ENCODE measurements around the gene CMPK2. TPM values are rescaled to one million over a fixed set of nuclear protein-coding genes. Genes with fewer than 3 reads are reported as not detected.

The CMPK2 gene, protein sequence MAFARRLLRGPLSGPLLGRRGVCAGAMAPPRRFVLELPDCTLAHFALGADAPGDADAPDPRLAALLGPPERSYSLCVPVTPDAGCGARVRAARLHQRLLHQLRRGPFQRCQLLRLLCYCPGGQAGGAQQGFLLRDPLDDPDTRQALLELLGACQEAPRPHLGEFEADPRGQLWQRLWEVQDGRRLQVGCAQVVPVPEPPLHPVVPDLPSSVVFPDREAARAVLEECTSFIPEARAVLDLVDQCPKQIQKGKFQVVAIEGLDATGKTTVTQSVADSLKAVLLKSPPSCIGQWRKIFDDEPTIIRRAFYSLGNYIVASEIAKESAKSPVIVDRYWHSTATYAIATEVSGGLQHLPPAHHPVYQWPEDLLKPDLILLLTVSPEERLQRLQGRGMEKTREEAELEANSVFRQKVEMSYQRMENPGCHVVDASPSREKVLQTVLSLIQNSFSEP
- 10 to 100 TPM in 1 of 3 donors, 1 to 10 TPM in 2; 7.2 to 15.8 (median 9.8) TPM for total RNA-seq
- long read RNA-seq, donor 1, transcript CMPK2-201 (5 exons, 2,884 nt) = major isoform, 17 of 22 reads
- long read RNA-seq, donor 1, partial matches to known transcripts = 1 of 22 reads
- long read RNA-seq, donor 1, other reads (novel, unspliced or antisense) = 4 of 22 reads
- long read RNA-seq, donor 2, transcript CMPK2-201 (5 exons, 2,884 nt) = major isoform, 5 of 10 reads
- long read RNA-seq, donor 2, partial matches to known transcripts = 1 of 10 reads
- long read RNA-seq, donor 2, other reads (novel, unspliced or antisense) = 4 of 10 reads

DNA sequence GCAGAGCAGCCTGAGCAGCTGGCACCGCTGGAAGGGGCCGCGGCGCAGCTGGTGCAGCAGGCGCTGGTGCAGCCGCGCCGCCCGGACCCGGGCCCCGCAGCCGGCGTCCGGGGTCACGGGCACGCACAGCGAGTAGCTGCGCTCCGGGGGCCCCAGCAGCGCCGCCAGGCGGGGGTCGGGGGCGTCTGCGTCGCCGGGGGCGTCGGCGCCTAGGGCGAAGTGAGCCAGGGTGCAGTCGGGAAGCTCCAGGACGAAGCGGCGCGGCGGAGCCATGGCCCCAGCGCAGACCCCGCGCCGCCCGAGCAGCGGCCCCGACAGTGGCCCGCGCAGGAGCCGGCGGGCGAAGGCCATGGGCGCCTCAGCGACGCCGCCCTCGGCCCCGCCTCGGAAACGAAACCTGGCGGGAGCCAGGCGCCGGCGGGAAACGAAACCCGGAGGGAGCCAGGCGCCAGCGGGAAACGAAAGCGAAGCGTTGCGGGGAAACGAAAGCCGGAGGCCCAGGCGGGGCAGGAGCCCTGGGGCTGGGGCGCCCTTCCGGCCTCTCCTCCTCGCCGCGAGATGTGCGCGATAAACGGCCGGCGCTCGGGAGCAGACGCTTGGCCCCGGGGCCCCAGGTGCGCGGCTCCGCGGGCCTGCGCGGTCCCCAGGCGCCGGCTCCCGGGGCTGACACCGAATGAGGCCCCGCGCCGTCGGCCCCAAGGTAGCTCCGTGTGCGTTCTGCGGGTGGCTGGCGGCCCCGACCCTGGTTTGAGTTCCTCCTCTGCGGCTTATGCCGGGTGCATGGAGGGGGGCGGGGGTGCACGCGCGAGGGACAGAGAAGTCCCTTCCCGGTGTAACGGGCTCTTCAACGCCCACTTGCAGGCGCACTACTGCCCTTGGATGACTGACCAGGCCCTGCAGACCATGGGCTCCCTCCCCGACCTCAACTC is at the start of gene CMPK2:
CMPK2 (minus strand) TSS at position 562 of the 929 bp plus-strand sequence; CDS start at position 351, 211 bp downstream.
- H3K4me1 ChIP-seq (ENCODE audit: low read depth) = peaks cover 9% of the 10 kb centered on the region
- intact Hi-C loops (cut with DNase I, micrococcal nuclease) = no loop called here
- H3K36me3 ChIP-seq (ENCODE audit: low read depth) = no peaks in the 10 kb centered on the region
- H3K9me3 ChIP-seq = no peaks in the 10 kb centered on the region
- ATAC-seq = peak; percentile 89
- TF ChIP-seq, protein P1, sequence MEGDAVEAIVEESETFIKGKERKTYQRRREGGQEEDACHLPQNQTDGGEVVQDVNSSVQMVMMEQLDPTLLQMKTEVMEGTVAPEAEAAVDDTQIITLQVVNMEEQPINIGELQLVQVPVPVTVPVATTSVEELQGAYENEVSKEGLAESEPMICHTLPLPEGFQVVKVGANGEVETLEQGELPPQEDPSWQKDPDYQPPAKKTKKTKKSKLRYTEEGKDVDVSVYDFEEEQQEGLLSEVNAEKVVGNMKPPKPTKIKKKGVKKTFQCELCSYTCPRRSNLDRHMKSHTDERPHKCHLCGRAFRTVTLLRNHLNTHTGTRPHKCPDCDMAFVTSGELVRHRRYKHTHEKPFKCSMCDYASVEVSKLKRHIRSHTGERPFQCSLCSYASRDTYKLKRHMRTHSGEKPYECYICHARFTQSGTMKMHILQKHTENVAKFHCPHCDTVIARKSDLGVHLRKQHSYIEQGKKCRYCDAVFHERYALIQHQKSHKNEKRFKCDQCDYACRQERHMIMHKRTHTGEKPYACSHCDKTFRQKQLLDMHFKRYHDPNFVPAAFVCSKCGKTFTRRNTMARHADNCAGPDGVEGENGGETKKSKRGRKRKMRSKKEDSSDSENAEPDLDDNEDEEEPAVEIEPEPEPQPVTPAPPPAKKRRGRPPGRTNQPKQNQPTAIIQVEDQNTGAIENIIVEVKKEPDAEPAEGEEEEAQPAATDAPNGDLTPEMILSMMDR (IDR thresholded peaks at IDR 0.05) = no peak
- peak within 1 kb of the TSS; percentile 54 for H3K4me3 ChIP-seq
- DNase-seq = peak; percentile 82 to 89 (median 87)

DNA sequence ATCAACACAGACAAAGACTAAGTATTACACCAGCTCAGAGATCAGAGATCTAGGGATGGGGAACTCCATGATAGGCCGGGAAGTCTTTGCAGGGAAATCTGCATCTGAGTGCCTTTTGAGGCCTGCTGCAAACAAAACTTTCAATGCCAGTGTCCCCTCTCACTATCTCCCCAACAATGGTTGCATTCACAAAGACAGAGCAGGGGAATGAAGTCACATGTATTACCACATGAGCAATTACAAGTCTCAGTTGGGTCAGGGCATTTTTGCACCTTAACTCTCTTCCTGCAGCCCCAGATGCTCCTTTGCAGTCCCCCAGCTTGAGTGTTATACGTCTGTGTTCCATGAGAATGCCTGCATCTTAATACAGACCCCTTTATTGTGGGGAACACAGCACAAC is 49.7 kb upstream of the CMPK2 start:
- TF ChIP-seq, protein P1 (IDR thresholded peaks at IDR 0.05) = no peak
- DNase-seq = no peak
- no peak for ATAC-seq
- Histone ChIP-seq H3K4me3 (no peak overlapping the region), H3K4me1 (ENCODE audit: low read depth) (peaks cover 3% of the 10 kb centered on the region), H3K36me3 (ENCODE audit: low read depth) (no peaks in the 10 kb centered on the region), H3K9me3 (no peaks in the 10 kb centered on the region)
- intact Hi-C loops (cut with DNase I, micrococcal nuclease) = no loop called here

DNA sequence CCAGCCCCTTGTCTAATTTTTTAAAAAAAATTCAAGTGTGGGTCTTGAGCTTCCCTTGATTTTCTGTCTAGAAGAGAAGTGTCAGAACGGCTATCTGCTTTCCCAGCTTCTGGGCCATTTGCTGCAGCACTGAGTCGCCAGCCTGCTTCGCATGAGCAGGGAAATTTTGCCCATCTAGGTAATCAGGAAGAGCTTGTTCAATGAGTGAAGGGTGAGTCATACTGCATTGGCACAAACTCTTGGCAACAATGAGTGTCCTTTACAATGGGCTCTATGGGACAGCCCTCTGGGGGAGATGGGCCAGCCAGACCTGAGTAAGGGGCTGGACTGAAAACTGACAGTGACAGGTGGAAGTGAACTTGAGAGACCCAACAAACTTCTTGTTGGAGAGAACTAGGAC is 49.1 kb upstream of the CMPK2 start:
- peaks cover 3% of the 10 kb centered on the region for H3K4me1 ChIP-seq (ENCODE audit: low read depth)
- intact Hi-C loops (cut with DNase I, micrococcal nuclease) = no loop called here
- no peaks in the 10 kb centered on the region for H3K36me3 ChIP-seq (ENCODE audit: low read depth)
- H3K9me3 ChIP-seq = no peaks in the 10 kb centered on the region
- TF ChIP-seq, protein P1 (IDR thresholded peaks at IDR 0.05) = no peak
- ATAC-seq (peak; percentile 56), DNase-seq (no peak)
- no peak overlapping the region for H3K4me3 ChIP-seq

DNA sequence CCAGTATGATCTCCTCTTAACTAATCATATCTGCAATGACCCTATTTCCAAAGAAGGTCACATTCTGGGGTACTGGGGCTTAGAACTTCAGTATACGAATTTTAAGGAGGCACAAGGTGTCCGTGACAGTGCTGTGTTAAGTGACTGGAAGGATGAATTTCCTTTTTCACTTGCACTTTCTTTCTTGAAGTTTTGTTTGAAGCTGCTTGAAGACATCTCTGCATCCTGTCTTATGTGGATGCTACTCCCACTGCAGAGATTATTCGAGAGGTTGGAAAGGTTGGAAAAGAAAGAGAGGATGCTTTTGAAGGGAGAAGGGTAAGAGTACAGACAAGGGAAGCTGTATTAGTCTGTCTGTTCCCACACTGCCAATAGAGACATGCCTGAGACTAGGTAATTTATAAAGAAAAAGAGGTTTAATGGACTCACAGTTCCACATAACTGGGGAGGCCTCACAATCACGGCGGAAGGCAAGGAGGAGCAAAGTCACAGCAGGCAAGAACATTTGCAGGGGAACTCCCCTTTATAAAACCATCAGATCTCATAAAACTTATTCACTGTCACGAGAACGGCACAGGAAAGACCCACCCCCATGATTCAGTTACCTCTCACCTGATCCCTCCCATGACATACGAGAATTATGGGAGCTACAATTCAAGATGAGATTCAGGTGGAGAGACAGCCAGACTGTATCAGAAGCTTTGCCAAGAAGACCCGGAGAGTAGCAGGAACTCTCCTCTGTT is 47.9 kb upstream of the CMPK2 start:
- ATAC-seq = peak; percentile 31
- TF ChIP-seq, protein P1 (IDR thresholded peaks at IDR 0.05) = no peak
- Histone ChIP-seq H3K4me3 (no peak overlapping the region), H3K36me3 (ENCODE audit: low read depth) (no peaks in the 10 kb centered on the region), H3K4me1 (ENCODE audit: low read depth) (peaks cover 3% of the 10 kb centered on the region), H3K9me3 (no peaks in the 10 kb centered on the region)
- intact Hi-C loops (cut with DNase I, micrococcal nuclease) = no loop called here
- no peak for DNase-seq

DNA sequence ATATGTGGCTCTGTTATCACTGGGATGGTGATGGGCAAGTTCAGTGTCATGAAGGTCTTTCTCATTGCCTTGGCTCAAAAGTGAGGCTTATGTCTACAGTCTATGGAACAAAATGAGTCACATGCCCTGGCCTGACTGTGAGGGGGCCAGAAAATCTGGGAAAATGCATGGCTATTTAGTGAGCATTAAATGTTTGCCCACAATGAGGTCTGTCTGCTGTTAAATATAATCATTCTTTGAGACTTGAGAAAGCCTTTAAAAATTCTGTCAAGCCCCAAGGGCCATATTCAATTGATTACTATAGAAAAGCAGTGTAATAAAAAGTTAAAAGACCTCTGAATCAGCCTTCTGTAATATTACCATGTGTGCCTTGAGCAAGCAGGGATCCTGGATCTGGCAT is 46.0 kb upstream of the CMPK2 start:
- intact Hi-C loops (cut with DNase I, micrococcal nuclease) = no loop called here
- ATAC-seq (no peak), DNase-seq (no peak)
- H3K9me3 ChIP-seq = no peaks in the 10 kb centered on the region
- H3K4me1 ChIP-seq (ENCODE audit: low read depth) = peaks cover 3% of the 10 kb centered on the region
- no peak overlapping the region for H3K4me3 ChIP-seq
- no peaks in the 10 kb centered on the region for H3K36me3 ChIP-seq (ENCODE audit: low read depth)
- TF ChIP-seq, protein P1 (IDR thresholded peaks at IDR 0.05) = no peak

Measured in mucosa of descending colon (tissue), 3 donors.